ENCODE measurements around the gene PI16.

DNA sequence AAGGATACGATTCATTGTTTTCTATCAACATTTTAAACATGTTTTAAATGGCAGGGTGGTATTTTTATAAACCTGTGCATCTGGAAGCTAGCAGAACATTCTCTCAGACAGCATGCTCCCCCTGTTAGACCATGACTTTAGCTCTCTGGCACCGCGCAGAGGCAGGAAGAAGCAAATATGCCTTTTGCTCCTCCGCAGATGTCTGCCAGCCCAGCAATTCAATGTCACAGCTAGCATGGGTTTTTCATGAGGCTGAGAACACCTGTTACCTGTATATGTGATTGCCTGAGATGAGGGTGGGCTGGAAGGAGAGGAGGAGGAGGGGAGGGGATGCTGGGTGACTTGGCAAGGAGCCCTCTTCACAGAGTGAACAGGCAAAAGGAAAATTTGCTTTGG is 24.8 kb downstream of the PI16 start:
- TF ChIP-seq, protein P1, sequence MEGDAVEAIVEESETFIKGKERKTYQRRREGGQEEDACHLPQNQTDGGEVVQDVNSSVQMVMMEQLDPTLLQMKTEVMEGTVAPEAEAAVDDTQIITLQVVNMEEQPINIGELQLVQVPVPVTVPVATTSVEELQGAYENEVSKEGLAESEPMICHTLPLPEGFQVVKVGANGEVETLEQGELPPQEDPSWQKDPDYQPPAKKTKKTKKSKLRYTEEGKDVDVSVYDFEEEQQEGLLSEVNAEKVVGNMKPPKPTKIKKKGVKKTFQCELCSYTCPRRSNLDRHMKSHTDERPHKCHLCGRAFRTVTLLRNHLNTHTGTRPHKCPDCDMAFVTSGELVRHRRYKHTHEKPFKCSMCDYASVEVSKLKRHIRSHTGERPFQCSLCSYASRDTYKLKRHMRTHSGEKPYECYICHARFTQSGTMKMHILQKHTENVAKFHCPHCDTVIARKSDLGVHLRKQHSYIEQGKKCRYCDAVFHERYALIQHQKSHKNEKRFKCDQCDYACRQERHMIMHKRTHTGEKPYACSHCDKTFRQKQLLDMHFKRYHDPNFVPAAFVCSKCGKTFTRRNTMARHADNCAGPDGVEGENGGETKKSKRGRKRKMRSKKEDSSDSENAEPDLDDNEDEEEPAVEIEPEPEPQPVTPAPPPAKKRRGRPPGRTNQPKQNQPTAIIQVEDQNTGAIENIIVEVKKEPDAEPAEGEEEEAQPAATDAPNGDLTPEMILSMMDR (IDR thresholded peaks at IDR 0.05; ENCODE audit: insufficient read depth, low read length) = no peak
- no peak for TF ChIP-seq POLR2AphosphoS5 (IDR thresholded peaks at IDR 0.05; ENCODE audit: low read depth)
- no peak for TF ChIP-seq GABPA (IDR thresholded peaks at IDR 0.05; ENCODE audit: low read depth)
